SKM-1 (cell line): ENCODE data around the gene CAMSAP1.

Source experiments
- DNase-seq: peaks from one replicate; lab custom pipeline; 2025; ENCODE audit not compliant: unreplicated experiment; lab: John Stamatoyannopoulos, UW

The CAMSAP1 gene

DNA sequence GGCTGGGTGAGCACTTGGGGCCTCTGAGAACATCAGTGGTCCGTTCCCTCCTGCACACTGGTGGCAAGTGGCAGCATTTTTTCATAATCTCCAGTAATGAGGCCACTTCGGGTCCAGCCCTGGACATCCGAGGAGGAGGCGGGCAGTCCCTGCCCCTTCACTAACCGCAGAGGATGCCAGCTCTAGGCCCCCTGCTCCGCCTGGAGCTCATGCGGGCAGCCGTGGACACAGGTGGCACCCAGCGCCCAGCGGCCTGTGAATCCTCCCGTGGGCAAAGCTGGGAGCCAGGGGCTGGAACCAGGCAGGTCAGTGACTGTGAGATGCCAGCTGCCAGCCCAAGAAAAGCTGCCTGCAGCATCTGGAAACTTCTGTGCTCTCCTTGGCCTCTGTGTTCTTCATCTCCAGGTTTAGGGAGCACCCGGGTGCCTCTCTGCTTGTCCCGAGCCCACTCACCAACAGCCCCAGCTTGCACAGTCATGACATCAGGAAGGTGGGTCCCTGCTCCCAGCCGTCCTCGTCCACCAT is 112.9 kb downstream of the CAMSAP1 start:
- DNase-seq: no peak

DNA sequence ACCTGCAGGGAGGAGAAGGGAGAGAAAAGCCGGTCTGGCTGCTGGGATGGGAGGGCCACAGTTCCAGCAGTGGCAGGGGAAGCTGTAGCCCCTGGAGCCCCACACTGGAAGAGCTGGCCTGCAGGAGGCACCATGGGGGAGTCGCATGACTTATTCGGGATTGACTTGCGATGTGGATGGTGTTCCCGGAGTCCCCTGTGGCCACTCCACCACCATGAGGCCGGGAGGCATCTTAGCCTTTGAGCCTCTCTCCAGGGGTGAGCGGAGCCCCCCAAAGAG is 113.3 kb downstream of the CAMSAP1 start:
- no peak for DNase-seq

DNA sequence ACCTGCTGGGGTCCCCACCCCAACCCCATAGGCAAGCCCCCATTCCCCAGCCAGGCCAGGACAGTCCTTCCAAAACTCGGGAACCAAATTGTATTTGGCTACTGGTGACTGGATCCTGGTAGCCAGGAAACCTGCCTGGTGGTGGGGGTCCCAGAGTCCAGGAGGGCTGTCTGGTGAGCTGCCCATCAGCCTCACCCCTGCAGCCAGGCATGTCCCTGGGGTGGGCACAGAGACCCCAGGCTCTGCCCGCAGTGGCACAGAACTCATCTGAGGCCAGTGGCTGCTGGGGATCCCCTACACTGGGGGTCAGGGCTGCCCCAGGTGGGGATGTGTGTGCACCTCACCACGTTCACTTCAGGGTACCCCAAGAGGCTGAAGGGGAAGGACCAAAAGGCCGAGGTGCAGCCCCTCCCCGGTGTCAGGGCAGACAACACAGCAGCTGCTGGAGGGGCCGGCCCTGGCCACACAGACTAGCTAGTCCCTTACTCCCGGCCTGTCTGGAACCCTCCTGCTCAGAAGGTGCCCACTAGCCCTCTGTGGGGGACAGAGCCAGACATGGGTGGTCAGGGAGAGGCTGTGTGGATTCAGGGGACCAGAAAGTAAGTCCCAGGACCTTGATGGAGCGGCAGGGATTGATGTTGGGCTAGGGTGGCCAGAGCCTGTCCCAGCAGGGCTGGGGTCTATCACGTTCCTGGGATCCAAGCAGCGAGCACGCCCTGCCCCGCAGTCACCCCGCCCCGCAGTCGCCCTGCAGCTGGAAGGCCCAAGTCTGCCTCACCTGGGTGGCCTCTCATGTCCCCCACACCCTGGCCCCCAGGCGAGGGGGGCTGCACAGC is 113.9 kb downstream of the CAMSAP1 start:
- DNase-seq: no peak

DNA sequence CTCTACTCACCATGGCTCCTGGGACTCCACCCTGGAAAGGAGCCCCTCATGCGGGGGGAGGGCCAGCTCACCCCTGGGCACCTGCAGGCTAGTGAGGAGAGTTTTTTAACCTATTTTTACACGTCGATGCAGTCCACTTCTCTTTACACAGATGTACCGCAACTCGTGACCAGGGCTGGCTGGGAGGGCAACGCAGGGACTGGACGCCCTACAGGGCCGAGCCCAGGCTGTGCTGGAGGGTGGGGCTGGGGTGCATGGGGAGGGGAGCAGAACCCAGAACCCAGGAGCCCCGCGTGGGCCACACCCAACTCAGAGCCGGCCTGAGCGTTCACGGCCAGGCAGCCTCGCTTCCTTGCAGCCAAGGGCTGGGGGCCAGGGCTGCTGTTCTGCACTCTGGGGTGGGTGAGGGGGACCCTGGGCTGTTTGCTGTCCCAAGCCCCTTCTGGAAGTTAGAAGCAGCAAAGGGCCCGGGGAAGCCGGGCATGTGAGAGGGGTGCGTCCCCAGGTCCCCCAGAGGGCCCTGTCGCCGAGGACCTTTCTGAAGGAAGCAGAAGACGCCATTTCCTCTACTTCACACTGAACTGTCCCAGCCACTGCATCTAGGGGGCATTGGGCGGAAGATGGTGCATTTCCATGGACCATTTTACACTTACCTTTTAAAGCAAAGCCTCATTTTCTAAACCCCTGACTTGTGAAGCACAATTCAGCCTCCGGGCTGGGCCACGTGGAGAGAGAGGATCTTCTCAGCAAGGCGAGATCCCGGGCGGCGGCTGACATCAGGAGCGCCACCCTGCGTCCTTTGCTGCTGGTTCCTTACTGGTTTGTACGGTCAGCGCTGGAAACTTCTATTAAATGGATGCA is 114.8 kb downstream of the CAMSAP1 start:
- no peak for DNase-seq

DNA sequence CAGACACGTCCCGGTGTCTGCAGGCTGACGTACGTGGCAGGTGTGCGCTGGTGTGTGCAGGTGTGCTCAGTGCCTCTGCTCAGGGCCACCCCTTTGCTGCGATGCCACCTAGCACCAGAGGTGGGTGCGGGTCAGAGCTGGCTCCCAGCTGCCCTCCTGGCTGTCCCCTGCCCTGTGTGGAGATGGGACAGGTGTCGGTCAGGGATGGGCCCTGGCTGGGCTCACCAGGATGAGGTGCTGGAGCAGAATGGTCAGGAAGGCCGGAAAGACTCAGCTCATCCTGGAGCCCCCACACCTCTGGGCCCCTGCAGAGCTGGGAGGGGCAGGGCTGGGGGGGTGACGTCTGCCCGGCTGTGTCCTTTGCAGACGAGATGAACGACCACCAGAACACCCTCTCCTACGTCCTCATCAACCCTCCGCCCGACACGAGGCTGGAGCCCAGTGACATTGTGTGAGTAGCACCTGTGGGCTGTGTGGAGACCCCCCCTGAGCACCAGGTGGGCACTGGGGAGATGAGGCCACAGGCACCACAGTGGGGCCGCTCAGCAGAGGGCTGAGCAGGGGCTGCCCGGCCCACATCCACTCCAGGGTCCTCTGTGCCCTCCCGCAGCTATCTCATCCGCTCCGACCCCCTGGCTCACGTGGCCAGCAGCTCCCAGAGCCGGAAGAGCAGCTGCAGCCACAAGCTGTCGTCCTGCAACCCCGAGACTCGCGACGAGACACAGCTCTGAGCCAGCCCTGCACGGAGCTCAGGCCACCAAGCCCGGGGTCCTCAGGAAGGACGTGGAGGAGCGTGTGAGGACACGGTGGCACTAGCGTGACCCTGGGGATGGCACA is 115.7 kb downstream of the CAMSAP1 start:
- DNase-seq: no peak

DNA sequence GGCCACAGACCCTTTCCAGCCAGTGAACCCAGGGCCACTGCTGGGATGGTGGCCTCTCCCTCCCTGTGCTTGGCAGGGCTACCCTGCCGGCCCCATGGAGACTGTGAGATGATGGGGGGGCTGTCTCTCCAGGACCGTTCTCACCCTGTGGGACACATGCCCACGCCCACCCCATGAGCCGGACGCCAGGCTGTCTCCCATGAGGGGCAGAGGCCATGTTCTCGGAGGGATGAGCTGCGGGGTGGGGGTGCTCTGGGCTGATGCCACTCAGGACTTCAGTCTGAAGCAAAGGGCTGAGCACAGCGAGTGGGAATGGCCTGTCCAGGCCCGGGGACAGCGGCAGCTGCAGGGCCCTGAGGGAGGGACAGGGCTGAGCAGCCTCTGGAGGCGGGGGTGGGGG is 116.5 kb downstream of the CAMSAP1 start:
- no peak for DNase-seq

DNA sequence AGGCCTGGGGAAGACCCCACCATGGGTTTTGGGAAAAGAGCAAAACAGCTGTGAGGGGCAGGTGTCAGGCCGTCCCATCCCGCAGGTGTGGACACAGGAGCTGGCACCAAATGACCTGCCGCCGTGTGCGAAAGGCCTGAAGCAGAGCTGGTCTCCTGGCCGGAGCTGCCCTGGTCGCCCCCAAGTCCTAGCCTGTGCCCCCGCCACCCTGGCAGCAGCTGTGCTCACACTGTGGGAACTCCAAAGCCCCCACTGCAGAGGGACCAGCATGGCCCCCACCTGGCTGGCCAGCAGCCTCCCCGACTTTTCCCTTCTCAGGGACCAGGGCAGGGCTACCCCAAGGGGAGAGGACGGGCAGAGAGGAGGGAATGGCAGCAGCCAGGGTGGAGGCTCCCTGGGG is 117.0 kb downstream of the CAMSAP1 start:
- no peak for DNase-seq

DNA sequence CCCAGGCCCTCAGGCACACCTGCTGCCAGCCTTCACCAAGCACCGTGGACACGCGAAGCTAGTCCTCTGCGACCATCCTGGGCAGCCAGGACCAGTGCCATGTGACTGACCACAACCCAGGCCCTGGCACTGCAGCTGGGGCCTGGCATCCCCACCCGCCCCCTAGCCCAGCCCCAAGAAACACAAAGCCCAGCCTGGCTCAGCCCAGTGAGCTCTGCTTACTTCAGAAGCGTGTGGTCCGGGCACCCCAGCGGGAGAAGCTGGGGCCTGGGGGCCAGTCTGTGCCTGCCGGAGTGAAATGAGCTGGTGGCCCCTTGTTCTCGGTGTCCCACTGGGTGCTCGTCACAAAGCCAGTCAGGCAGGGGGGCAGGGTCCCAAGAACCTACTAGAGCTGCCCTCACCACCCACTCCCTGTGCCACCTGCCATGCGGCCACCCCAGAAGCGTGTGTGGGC is 117.5 kb downstream of the CAMSAP1 start:
- no peak for DNase-seq

DNA sequence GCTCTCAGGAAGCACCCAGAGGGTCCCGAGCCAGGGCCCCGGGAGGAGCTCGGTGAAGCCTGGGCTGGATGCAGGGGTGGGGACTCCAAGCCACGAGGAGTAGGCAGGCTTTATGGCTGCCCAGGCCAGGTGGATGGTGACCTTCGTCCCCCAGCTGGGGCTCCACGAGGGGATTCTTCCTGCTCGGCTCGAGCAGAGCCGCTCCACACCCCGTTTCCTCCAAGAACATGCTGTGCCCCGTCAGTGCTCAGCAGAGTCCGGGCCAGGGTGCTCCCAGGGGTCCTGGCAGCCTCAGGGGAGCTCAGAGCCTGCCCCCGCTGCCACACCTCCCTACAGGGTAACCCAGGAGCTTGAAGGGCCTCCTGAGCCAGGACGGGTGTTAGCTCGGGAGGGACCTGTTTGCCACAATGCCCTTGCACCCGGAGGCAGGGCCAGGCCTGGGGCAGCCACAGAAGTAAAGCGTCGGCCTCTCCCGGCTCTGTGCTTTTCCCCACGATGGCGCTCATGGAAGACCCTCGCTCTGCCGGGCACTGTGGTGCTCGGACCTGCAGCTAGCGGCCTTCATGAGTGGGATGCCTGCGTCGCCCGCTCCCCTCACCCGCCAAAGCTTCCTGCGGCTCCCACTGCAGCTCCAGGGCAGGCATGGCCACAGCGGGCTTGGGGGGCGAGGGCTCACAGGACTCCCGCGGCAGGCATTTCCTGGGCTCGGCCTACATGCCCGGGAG is 118.6 kb downstream of the CAMSAP1 start:
- no peak for DNase-seq

DNA sequence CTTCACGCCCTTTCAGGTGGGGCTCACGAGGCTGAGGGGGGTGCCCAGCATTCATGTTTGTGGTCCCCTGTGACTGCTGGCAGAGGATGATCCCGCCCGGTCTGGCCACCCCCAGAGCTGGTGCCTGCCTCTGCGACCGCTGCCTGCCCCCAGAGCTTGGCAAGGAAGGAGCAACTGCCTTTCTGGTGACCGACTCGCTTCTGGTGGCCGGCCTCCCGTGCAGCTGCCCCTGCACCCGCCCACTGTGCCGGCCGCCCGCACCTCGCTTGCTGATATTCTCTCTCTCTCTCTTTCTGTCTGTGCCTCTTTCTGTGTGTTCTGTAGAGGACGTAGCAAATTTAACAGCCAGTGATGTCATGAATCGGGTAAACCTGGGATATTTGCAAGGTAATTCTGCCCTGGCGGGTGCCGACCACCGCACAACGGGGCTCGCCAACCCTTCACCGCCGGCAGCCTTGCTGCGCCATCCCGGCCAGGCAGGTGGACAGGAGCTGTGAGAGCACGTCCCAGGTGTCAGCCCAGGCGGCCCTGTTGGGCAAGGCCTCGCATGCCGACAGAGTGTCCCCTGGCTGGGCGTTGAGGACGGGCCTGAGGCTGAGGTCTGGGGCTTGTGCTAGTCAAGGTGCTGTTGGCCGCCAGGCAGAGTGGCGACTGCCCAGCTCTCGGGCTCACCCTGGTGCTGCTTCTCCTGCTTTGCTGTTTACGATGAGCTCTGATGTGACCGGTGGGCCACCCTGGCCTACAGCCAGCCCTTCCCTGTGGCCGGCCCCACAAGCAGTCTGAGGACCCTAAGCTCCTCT is 119.4 kb downstream of the CAMSAP1 start:
- DNase-seq: no peak

DNA sequence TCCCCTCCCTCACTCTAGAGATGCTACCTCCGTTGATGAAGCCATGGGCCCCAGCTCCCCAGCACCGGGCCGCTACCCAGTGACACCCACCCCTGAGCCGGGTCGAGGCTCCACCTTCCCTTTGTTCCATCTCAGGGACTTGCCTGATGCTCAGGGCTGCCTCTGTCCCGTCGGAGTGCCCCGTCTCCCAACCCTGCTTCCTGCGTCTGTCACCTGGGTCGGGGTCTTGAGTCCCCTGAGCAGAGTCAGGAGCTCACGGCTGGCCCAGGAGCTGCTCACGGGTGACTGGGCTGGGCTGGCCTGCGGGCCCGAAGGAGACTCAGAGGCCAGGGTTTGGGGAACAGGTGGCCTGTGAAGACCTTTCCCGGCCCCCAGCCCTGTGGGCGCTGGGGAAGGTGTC is 120.0 kb downstream of the CAMSAP1 start:
- no peak for DNase-seq

DNA sequence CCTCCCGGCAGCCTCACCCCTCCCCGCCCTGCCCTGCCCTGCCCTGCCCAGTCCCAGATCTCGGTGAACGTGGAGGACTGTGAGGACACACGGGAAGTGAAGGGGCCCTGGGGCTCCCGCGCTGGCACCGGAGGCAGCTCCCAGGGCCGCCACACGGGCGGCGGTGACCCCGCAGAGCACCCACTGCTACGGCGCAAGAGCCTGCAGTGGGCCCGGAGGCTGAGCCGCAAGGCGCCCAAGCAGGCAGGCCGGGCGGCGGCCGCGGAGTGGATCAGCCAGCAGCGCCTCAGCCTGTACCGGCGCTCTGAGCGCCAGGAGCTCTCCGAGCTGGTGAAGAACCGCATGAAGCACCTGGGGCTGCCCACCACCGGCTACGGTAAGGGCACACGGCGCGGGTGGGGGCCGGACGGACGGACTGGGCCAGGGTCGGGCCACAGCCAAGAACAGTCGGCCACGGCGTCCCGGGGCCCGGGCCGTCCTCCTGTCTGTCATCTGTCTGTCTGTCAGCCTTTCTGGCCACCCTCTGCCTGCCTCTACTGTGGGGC is 121.1 kb downstream of the CAMSAP1 start:
- DNase-seq: no peak

DNA sequence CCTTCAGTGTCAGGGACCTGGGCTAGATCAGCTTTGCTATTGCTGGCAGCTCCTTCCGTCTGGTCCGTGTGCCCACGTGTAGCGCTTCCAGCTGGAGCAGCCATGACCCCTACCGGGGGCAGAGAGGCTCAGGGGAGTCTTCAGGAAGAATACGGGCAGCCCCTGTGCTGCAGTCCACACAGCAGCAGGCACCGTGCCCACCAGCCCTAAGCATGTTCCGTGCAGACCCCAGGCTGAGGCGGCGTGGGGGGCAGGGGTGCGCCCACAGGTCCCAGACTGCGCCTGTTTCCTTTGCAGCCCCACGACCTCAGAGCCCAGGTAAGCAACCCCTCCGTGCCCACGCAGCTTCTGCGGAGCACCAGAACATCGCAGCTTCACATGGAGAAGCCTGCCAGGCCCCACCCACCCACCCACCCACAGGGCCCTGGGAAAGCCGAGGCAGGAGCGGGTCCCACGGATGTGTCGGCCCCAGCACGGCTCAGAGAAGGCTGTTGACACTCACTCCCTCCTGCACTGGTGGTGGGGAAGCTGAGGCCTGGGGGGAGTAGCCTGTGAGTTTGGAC is 122.3 kb downstream of the CAMSAP1 start:
- no peak for DNase-seq

DNA sequence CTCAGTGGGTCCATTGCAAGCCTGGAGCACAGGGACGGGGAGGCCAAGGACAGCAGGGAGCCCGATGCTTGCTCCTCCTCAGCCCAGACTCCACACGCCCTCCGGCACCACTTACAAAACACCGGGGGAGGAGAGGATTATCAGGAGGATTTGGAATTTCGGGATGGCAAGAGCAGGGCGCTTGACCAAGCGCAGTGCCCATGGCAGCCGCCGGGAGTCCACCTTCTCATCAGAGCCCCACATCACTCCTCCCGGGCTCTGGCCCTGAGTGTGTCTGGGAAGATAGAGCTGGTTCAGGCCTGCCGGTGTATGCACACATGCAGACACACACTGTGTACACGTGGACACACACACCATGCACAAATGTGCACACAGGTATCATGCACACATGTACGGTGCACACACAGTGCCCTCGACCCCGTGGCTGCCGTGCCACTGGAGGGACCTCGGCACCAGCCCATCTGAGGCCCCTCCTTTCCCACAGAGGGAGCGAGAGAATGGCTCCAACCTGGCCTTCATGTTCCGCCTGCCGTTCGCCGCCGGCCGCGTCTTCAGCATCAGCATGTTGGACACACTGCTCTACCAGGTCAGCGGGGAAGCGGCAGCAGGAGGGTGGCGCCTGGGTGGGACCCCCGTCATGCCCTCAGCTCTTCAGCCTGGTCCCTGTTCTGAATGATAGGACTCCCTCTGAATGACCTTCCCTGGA is 123.7 kb downstream of the CAMSAP1 start:
- DNase-seq: no peak

DNA sequence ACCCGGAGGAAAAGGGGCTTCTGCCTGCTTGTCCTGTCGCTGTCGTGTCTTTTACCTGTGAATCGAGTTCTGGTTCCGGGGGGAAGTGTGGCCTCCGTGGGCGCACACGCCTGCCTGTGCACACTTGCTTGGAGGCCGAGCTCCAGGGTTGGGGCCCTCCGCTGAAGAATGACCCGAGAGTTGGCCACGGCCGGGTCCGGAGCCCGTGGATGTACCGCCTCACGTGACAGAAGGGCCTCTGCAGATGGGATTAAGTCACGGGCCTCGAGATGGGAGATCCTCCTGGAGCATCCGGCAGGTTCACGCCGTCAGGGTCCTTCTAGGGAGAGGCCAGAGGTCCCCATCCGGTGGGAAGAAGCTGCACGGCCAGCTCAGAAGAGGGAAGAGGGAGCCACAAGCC is 124.4 kb downstream of the CAMSAP1 start:
- DNase-seq: no peak

DNA sequence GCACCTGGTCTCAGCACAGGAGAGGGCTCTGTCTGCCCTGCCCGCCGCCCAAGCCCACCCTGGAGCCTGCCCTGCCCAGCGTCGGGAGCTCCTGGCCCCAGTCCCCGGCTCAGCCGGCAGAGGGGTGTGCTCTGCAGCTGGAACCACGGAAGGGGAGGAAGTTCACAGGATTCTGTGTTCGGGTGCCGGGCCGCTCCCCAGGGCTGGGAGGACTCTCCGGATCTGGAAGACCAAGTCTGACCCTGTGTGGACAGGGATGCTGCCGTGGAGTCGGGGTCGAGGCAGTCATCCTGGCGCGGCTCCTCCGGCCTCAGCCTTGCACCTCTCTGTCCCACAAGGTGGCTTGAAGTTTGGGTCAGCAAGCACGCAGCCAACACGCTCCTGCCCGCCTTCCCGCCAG is 126.7 kb downstream of the CAMSAP1 start:
- DNase-seq: no peak

DNA sequence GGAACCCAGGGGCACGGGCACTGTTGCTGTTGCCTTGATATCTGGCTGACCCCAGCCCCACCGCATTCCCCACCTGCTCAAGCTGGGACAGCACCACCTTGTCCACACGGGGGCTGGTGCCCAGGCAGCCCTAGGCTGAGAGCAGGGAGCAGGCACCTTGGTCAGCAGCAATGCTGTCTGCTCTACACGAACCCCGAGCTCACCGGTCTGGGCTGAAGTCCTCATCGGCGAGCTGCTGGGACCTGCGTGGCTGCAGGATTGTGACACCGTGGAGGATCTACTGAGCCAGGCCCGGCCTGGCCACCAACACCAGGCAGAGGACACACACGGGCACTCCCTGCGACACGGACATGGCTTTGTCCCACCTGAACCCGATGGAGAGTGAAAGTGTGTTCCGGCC is 127.3 kb downstream of the CAMSAP1 start:
- DNase-seq: no peak

DNA sequence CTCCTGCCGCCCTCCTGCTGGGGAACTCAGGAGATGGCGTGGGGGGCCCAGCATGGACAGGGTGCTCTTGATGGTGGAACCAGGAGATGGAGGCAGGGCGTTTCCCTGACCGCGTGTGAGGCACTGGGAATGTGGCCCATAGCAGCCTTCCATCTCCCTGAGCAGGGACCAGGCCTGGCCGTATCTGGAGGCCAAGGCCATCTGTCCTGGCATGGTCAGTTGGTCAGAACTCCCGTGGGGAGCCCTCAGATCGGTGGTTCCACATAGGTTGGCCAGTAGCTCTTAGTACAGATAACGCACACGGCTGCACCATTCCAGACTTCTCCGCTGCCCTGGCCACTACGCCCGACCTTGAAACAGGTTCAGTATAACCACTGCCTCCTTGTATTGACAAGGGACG is 127.8 kb downstream of the CAMSAP1 start:
- no peak for DNase-seq

DNA sequence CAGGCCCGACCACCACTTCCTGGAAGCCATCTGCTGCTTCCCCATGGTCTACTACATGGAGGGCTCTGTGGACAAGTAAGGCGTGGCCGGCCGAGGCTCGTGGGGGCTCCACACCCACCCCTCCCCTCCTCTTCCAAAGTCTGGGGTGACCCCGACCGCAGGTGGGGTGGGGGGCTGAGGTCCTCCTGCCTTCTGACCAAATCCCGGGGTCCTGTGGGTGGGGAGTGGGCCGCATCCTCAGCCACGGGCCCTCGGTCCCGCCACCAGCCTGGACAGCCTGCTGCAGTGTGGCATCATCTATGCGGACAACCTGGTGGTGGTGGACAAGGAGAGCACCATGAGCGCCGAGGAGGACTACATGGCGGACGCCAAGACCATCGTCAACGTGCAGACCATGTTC is 128.9 kb downstream of the CAMSAP1 start:
- DNase-seq: no peak
